Measurements from ENCODE around the gene PIK3C2B. TPM values are rescaled to one million over a fixed set of nuclear protein-coding genes. Genes with fewer than 3 reads are reported as not detected.
"Not testable (repeated sequence)": the region's sequence is repeated elsewhere in the genome, so short reads cannot be mapped to it uniquely, and the experiment has no call there.

Gene PIK3C2B
- total and polyA plus RNA-seq, 4 donors, result 2.8 to 14.9 (median 5.4) TPM

GRCh38 chr1:204487256-204487615 lies 7.4 kb downstream of the PIK3C2B start (continued):
- TF ChIP-seq HNF4A (conservative IDR thresholded peaks at IDR 0.05) (no peak), YY1 (IDR thresholded peaks at IDR 0.05) (no peak), FOXA1 (IDR thresholded peaks at IDR 0.05) (no peak), RAD21 (IDR thresholded peaks at IDR 0.05) (no peak), EGR1 (IDR thresholded peaks at IDR 0.05; ENCODE audit: low read depth in 2 of 2) (no peak)

- H3K4me1 ChIP-seq (ENCODE audit: control insufficient read depth in 4 of 4, insufficient read depth in 4 of 4, low read length in 3 of 4), result peaks cover 0 to 20% (median 0%) of the 10 kb centered on the region in 4 donors
- H3K9me3 ChIP-seq (ENCODE audit: control insufficient read depth in 4 of 4, low read length in 3 of 4); H3K27me3 ChIP-seq (ENCODE audit: control insufficient read depth in 4 of 4, insufficient read depth in 4 of 4, low read length in 3 of 4); H3K4me3 ChIP-seq (ENCODE audit: low read depth in 1 of 3, low read length in 3 of 3); H3K9ac ChIP-seq (ENCODE audit: low read depth in 1 of 2, low read length in 2 of 2); H3K27ac ChIP-seq (ENCODE audit: low read depth in 1 of 2, low read length in 2 of 2); DNase-seq (ENCODE audit: low spot score); H3K36me3 ChIP-seq (ENCODE audit: control insufficient read depth in 4 of 4, insufficient read depth in 3 of 4, low read depth in 1 of 4, low read length in 3 of 4): not testable (repeated sequence)
- WGBS, result 68% methylated on average over 9 of the region's 9 CpGs
- TF ChIP-seq SP1 (IDR thresholded peaks at IDR 0.05), result peak; percentile 15
Observed at GRCh38 chr1:204486513-204487255, 7.9 kb downstream of the PIK3C2B start.

GRCh38 chr1:204483791-204484190 lies 10.8 kb downstream of the PIK3C2B start:
- H3K4me1 ChIP-seq (ENCODE audit: control insufficient read depth in 4 of 4, insufficient read depth in 4 of 4, low read length in 3 of 4), result peaks cover 0 to 26% (median 0%) of the 10 kb centered on the region in 4 donors

GRCh38 chr1:204480515-204480914 lies 14.1 kb downstream of the PIK3C2B start:
- no peaks in the 10 kb centered on the region for H3K9me3 ChIP-seq (ENCODE audit: control insufficient read depth in 4 of 4, low read length in 3 of 4)
- TF ChIP-seq CTCF (IDR thresholded peaks at IDR 0.05; ENCODE audit: low read depth, low read length, missing input control), result no peak
- no peak for TF ChIP-seq RXRA (IDR thresholded peaks at IDR 0.05)
- TF ChIP-seq MAX (IDR thresholded peaks at IDR 0.05), result no peak
- no peak for TF ChIP-seq FOXA2 (IDR thresholded peaks at IDR 0.05)
- TF ChIP-seq GABPA (IDR thresholded peaks at IDR 0.05 in 1 of 2, conservative IDR thresholded peaks at IDR 0.05 in 1 of 2), result no peak
- no peak for TF ChIP-seq RAD21 (IDR thresholded peaks at IDR 0.05)
- TF ChIP-seq TAF1 (conservative IDR thresholded peaks at IDR 0.05), result no peak
- TF ChIP-seq JUND (IDR thresholded peaks at IDR 0.05), result no peak
- TF ChIP-seq ATF3 (IDR thresholded peaks at IDR 0.05), result no peak
- no peak for TF ChIP-seq EGR1 (IDR thresholded peaks at IDR 0.05; ENCODE audit: low read depth in 2 of 2)
- TF ChIP-seq YY1 (IDR thresholded peaks at IDR 0.05), result no peak
- peaks cover 4 to 47% (median 13%) of the 10 kb centered on the region in 4 donors for H3K4me1 ChIP-seq (ENCODE audit: control insufficient read depth in 4 of 4, insufficient read depth in 4 of 4, low read length in 3 of 4)
- H3K36me3 ChIP-seq (ENCODE audit: control insufficient read depth in 4 of 4, insufficient read depth in 3 of 4, low read depth in 1 of 4, low read length in 3 of 4), result no peaks in the 10 kb centered on the region
- no peak for DNase-seq (ENCODE audit: low spot score)
- H3K27ac ChIP-seq (ENCODE audit: low read depth in 1 of 2, low read length in 2 of 2), result peak overlapping the region in 1 of 2 donors; percentile 16
- no peak overlapping the region for H3K4me3 ChIP-seq (ENCODE audit: low read depth in 1 of 3, low read length in 3 of 3)
- WGBS, result 90% methylated on average over 8 of the region's 8 CpGs
- H3K27me3 ChIP-seq (ENCODE audit: control insufficient read depth in 4 of 4, insufficient read depth in 4 of 4, low read length in 3 of 4), result no peaks in the 10 kb centered on the region
- no peak overlapping the region for H3K9ac ChIP-seq (ENCODE audit: low read depth in 1 of 2, low read length in 2 of 2)

More at GRCh38 chr1:204483791-204484190, 10.8 kb downstream of the PIK3C2B start:
- DNase-seq (ENCODE audit: low spot score), result no peak
- no peaks in the 10 kb centered on the region for H3K27me3 ChIP-seq (ENCODE audit: control insufficient read depth in 4 of 4, insufficient read depth in 4 of 4, low read length in 3 of 4)
- H3K36me3 ChIP-seq (ENCODE audit: control insufficient read depth in 4 of 4, insufficient read depth in 3 of 4, low read depth in 1 of 4, low read length in 3 of 4), result no peaks in the 10 kb centered on the region
- no peak overlapping the region for H3K4me3 ChIP-seq (ENCODE audit: low read depth in 1 of 3, low read length in 3 of 3)
- no peaks in the 10 kb centered on the region for H3K9me3 ChIP-seq (ENCODE audit: control insufficient read depth in 4 of 4, low read length in 3 of 4)
- no peak overlapping the region for H3K9ac ChIP-seq (ENCODE audit: low read depth in 1 of 2, low read length in 2 of 2)
- WGBS, result 82% methylated on average over 7 of the region's 7 CpGs
- H3K27ac ChIP-seq (ENCODE audit: low read depth in 1 of 2, low read length in 2 of 2), result peak overlapping the region in 1 of 2 donors; percentile 23
- TF ChIP-seq CTCF (IDR thresholded peaks at IDR 0.05; ENCODE audit: low read depth, low read length, missing input control), result no peak
- TF ChIP-seq FOXA2 (IDR thresholded peaks at IDR 0.05), result no peak
- no peak for TF ChIP-seq TAF1 (conservative IDR thresholded peaks at IDR 0.05)
- TF ChIP-seq RAD21 (IDR thresholded peaks at IDR 0.05), result no peak
- TF ChIP-seq EGR1 (IDR thresholded peaks at IDR 0.05; ENCODE audit: low read depth in 2 of 2), result no peak
- no peak for TF ChIP-seq ATF3 (IDR thresholded peaks at IDR 0.05)
